Activated naive CD8-positive, alpha-beta T cell treated with anti-CD3 and anti-CD28 coated beads for 36 hours (primary cell): ENCODE data around the gene STAC. TPM values are rescaled to one million over a fixed set of nuclear protein-coding genes. Genes with fewer than 3 reads are reported as not detected.
"Not testable (repeated sequence)": the region's sequence is repeated elsewhere in the genome, so short reads cannot be mapped to it uniquely, and the experiment has no call there.

Source experiments
- DNase-seq: peaks from one replicate; pipeline ENCODE4 v3.0.0; 2021
- H3K27ac Mint-ChIP-seq: one replicate; pipeline ENCODE4 v1.8.0; 2022; ENCODE audit warnings: mild to moderate bottlenecking, moderate library complexity, mixed read lengths
- H3K27me3 Mint-ChIP-seq: one replicate; pipeline ENCODE4 v1.8.0; 2022; ENCODE audit warnings: mild to moderate bottlenecking, mixed read lengths
- H3K36me3 Mint-ChIP-seq: one replicate; pipeline ENCODE4 v1.8.0; 2021; ENCODE audit warnings: mild to moderate bottlenecking, mixed read lengths
- H3K4me1 Mint-ChIP-seq: one replicate; pipeline ENCODE4 v1.8.0; 2021; ENCODE audit warnings: mixed read lengths
- H3K4me3 Mint-ChIP-seq: one replicate; pipeline ENCODE4 v1.8.0; 2022; ENCODE audit warnings: mild to moderate bottlenecking, moderate library complexity, mixed read lengths
- H3K9me3 Mint-ChIP-seq: one replicate; pipeline ENCODE4 v1.8.0; 2022; ENCODE audit warnings: mixed read lengths
- total RNA-seq, 2 experiments: library from RNA; stranded (reverse); gene quantifications; one replicate each; pipeline ENCODE4 v1.2.3, GENCODE V29; 2021

The STAC gene
- total RNA-seq, 2 experiments from 2014 or later: not detected

GRCh38 chr3:36482880-36483279 lies 102.6 kb downstream of the STAC start:
- Mint-ChIP-seq H3K4me3 (no peak overlapping the region), H3K36me3 (no peaks in the 10 kb centered on the region), H3K4me1 (no peaks in the 10 kb centered on the region), H3K27ac (no peak overlapping the region), H3K27me3 (peaks cover 3% of the 10 kb centered on the region), H3K9me3 (peaks cover 5% of the 10 kb centered on the region)
- DNase-seq: no peak

GRCh38 chr3:36483709-36484108 lies 103.4 kb downstream of the STAC start:
- no peaks in the 10 kb centered on the region for H3K36me3 Mint-ChIP-seq
- no peak for DNase-seq
- no peak overlapping the region for H3K4me3 Mint-ChIP-seq
- no peak overlapping the region for H3K27ac Mint-ChIP-seq
- peaks cover 3% of the 10 kb centered on the region for H3K27me3 Mint-ChIP-seq
- H3K4me1 Mint-ChIP-seq: no peaks in the 10 kb centered on the region
- H3K9me3 Mint-ChIP-seq: peaks cover 5% of the 10 kb centered on the region

- H3K27me3 Mint-ChIP-seq: peaks cover 3% of the 10 kb centered on the region
- no peak for DNase-seq
- no peak overlapping the region for H3K27ac Mint-ChIP-seq
- H3K4me1 Mint-ChIP-seq: no peaks in the 10 kb centered on the region
- H3K4me3 Mint-ChIP-seq: no peak overlapping the region
- no peaks in the 10 kb centered on the region for H3K36me3 Mint-ChIP-seq
- peaks cover under 1% of the 10 kb centered on the region for H3K9me3 Mint-ChIP-seq
These were observed 104.1 kb downstream of the STAC start for GRCh38 chr3:36484386-36484785.

GRCh38 chr3:36486009-36486795 lies 105.9 kb downstream of the STAC start:
- H3K4me3 Mint-ChIP-seq: no peak overlapping the region
- peaks cover 3% of the 10 kb centered on the region for H3K27me3 Mint-ChIP-seq
- no peaks in the 10 kb centered on the region for H3K9me3 Mint-ChIP-seq
- H3K36me3 Mint-ChIP-seq: no peaks in the 10 kb centered on the region
- no peak overlapping the region for H3K27ac Mint-ChIP-seq
- H3K4me1 Mint-ChIP-seq: no peaks in the 10 kb centered on the region
- no peak for DNase-seq

GRCh38 chr3:36487616-36488015 lies 107.3 kb downstream of the STAC start:
- Mint-ChIP-seq H3K9me3 (no peaks in the 10 kb centered on the region), H3K36me3 (no peaks in the 10 kb centered on the region), H3K4me1 (no peaks in the 10 kb centered on the region), H3K4me3 (no peak overlapping the region), H3K27ac (no peak overlapping the region), H3K27me3 (peaks cover 3% of the 10 kb centered on the region)
- DNase-seq: no peak

- Mint-ChIP-seq H3K36me3 (no peaks in the 10 kb centered on the region), H3K27me3 (peaks cover 3% of the 10 kb centered on the region), H3K9me3 (no peaks in the 10 kb centered on the region), H3K4me3 (no peak overlapping the region), H3K27ac (no peak overlapping the region), H3K4me1 (no peaks in the 10 kb centered on the region)
- no peak for DNase-seq
These were observed 107.9 kb downstream of the STAC start for GRCh38 chr3:36488077-36488789.

GRCh38 chr3:36489101-36489500 lies 108.8 kb downstream of the STAC start:
- no peaks in the 10 kb centered on the region for H3K9me3 Mint-ChIP-seq
- H3K36me3 Mint-ChIP-seq: no peaks in the 10 kb centered on the region
- H3K27me3 Mint-ChIP-seq: peaks cover 3% of the 10 kb centered on the region
- H3K4me1 Mint-ChIP-seq: no peaks in the 10 kb centered on the region
- no peak for DNase-seq
- no peak overlapping the region for H3K4me3 Mint-ChIP-seq
- no peak overlapping the region for H3K27ac Mint-ChIP-seq

GRCh38 chr3:36489679-36490425 lies 109.5 kb downstream of the STAC start:
- H3K4me1 Mint-ChIP-seq: no peaks in the 10 kb centered on the region
- H3K27me3 Mint-ChIP-seq: peaks cover 3% of the 10 kb centered on the region
- no peak overlapping the region for H3K27ac Mint-ChIP-seq
- no peaks in the 10 kb centered on the region for H3K9me3 Mint-ChIP-seq
- no peaks in the 10 kb centered on the region for H3K36me3 Mint-ChIP-seq
- H3K4me3 Mint-ChIP-seq: no peak overlapping the region
- DNase-seq: no peak

- no peaks in the 10 kb centered on the region for H3K4me1 Mint-ChIP-seq
- H3K36me3 Mint-ChIP-seq: no peaks in the 10 kb centered on the region
- H3K4me3 Mint-ChIP-seq: no peak overlapping the region
- H3K27ac Mint-ChIP-seq: no peak overlapping the region
- no peak for DNase-seq
- H3K9me3 Mint-ChIP-seq: no peaks in the 10 kb centered on the region
- no peaks in the 10 kb centered on the region for H3K27me3 Mint-ChIP-seq
These were observed 112.7 kb downstream of the STAC start for GRCh38 chr3:36493051-36493450.

GRCh38 chr3:36494461-36495109 lies 114.3 kb downstream of the STAC start:
- Mint-ChIP-seq H3K36me3 (no peaks in the 10 kb centered on the region), H3K27ac (no peak overlapping the region), H3K4me1 (no peaks in the 10 kb centered on the region), H3K9me3 (no peaks in the 10 kb centered on the region), H3K27me3 (no peaks in the 10 kb centered on the region), H3K4me3 (no peak overlapping the region)
- DNase-seq: no peak

- Mint-ChIP-seq H3K27ac (no peak overlapping the region), H3K9me3 (no peaks in the 10 kb centered on the region), H3K36me3 (no peaks in the 10 kb centered on the region), H3K27me3 (no peaks in the 10 kb centered on the region), H3K4me1 (no peaks in the 10 kb centered on the region), H3K4me3 (no peak overlapping the region)
- no peak for DNase-seq
These were observed 116.7 kb downstream of the STAC start for GRCh38 chr3:36496684-36497633.

- not testable (repeated sequence) for H3K4me3 Mint-ChIP-seq, H3K27ac Mint-ChIP-seq, H3K9me3 Mint-ChIP-seq, H3K4me1 Mint-ChIP-seq, H3K27me3 Mint-ChIP-seq, DNase-seq, H3K36me3 Mint-ChIP-seq
These were observed 119.7 kb downstream of the STAC start for GRCh38 chr3:36500053-36500452.

- no peaks in the 10 kb centered on the region for H3K9me3 Mint-ChIP-seq
- no peak overlapping the region for H3K27ac Mint-ChIP-seq
- H3K36me3 Mint-ChIP-seq: no peaks in the 10 kb centered on the region
- H3K27me3 Mint-ChIP-seq: no peaks in the 10 kb centered on the region
- no peak overlapping the region for H3K4me3 Mint-ChIP-seq
- no peaks in the 10 kb centered on the region for H3K4me1 Mint-ChIP-seq
- no peak for DNase-seq
These were observed 121.3 kb downstream of the STAC start for GRCh38 chr3:36501616-36502015.

- Mint-ChIP-seq H3K9me3 (peaks cover 2% of the 10 kb centered on the region), H3K4me1 (no peaks in the 10 kb centered on the region), H3K36me3 (no peaks in the 10 kb centered on the region), H3K27me3 (no peaks in the 10 kb centered on the region), H3K4me3 (no peak overlapping the region), H3K27ac (no peak overlapping the region)
- no peak for DNase-seq
These were observed 125.1 kb downstream of the STAC start for GRCh38 chr3:36505393-36505792.
